ENCODE measurements around the gene SH2D3C.
A peak's percentile ranks its signal among the peaks of the same experiment; 100 is the strongest.

Gene SH2D3C

DNA sequence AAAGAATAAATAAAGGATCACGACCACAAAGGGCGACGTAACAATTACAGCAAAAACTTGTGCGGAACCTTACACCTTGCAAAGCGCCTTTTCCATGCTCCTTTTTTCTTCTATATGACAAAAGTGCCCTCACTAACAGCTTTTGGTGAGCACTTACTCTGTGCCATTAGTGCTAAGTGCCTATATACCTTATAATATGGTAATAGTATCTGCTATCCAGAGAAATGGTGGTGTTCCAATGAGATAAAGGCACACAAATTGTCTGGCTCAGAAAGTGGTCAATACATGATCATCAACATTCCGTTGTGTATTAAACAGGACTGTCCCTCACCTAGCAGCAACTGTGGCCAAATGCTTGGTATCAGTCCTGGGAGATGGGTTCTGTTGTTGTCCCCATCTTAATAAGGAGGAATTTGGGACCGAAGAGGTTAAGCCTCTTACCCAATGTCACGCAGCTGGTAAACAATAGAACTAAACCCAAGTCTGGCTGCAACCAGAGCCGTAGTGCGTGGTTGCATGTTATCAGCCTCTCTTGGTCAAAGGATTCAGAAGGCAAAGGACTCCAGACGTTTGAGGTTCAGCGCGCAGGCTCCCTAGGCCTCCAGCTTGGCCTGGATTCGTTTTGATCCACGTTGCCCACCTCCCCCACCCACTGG, 42.8 kb downstream of the SH2D3C start:
- DNase-seq: no peak

DNA sequence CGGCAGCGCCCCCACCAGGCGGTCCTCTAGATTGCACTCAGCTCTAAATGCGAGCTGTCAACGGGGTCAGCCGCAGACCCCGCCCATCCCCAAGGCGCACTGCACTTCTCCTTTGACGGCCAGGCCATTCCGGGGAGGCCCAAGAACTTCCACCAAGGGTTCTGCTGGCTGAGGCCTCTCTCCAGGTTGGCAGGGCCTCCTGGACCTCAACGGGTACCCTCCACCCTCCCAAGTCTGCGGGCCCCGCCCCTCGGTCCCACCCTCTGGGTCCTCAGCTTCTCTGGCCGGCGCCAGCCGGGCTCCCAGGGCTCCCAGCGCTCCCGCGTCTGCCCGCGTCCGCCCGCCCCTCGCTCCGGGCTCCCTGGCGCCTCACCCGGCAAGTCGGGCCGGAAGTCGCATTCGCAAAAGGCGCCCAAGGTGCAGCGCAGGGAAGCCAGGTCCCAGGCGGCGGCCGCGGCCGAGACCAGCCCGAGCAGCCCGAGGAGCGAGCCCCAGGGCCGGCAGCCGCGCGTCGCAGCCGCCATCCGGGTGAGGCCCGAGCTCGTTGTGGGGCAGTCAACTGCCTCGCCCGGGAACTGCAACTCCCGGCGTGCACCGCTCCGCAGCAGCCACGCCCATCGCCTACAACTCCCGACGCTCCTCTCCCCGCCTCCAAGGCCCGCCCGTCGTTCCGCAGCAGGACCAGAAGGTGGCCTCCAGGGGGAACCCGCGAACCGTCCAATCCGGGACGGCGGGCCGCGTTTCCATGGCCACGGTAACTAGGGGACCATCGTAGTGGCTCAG, 43.5 kb downstream of the SH2D3C start, which contains the start of gene TOR2A:
TSS of gene TOR2A (minus strand) at position 548 of the 783 bp plus-strand sequence. CDS start at position 524, 24 bp downstream.
- DNase-seq: peak; percentile 99

DNA sequence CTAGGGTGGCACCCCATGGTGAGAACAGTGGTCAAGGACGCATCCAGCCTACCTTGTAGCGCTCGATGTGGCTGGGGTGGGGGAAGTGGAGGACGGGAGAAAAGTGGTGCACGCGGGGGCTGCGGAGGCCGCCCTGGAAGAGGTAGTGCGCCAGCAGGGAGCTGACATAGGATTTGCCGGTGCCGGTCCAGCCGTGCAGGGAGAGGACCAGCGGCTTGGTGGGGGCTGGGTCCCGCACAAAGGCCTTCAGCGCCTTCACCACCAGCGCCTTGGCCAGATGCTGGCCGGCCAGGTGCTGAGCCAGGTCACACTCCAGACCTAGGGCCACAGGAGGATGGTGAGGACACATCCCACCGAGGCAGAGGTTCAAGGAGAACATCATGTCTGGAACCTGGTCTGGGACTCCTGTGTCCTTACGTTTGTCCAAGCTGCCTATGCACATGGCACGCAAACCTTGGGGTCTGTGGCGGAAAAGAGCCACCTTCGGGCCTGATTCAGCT, 44.2 kb downstream of the SH2D3C start:
- no peak for DNase-seq

DNA sequence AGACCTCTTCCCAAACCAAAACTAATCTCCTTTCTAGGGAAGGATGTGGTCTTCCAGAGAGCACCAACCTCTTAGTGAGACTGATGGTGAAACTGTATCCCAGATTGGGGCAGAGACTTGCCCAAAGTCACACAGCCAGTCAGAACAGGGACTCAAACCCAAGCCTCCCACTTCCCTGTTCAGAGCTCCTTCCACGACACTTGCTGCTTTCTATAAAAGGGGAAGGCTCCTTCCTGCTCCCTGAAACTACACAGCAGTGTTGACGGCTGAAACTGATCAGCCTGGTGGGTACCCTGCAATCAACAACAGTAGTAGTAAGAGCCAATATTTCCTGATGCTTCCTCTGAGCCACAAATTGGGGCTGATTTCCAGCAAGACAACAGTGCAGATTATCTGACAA, 44.9 kb downstream of the SH2D3C start:
- no peak for DNase-seq

DNA sequence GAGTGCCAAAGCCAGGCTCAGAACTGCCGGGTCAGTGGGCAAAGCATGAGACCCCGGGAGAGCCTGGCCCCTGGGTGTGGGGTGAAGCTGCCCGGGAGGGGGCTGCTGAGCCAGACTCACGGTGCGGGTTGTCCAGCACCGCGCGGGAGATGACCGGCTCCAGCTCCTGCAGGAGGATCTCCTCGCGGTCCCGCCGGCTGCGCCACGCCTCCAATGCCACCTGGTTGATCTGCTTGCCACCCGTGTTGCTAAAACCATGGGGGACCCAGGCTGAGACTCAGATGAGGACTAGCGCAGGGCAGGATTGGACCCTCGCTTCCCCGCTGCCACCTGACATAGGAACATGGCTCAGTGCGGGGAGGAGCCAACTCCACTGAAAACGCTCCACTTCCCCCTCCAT, 46.0 kb downstream of the SH2D3C start:
- DNase-seq: no peak

DNA sequence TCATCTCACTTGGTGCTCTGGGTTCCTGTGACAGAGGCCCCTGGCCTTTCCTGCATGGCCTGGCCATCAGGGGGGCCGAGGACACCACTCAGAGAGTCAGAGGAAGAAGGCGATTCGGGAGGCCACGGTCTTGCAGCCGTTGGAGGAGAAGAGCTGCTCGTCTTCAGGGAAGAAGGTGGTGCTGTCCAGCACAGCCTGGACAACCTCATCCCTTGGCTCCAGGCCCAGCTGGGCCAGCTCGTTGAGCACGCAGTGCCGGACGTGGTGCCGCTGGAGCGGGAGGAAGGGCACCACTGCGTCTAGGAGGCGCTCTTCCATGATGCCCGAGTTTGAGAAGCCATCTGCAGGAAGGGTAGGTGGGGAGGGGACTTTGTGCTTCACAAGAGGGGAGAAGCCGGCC, 46.5 kb downstream of the SH2D3C start:
- no peak for DNase-seq

DNA sequence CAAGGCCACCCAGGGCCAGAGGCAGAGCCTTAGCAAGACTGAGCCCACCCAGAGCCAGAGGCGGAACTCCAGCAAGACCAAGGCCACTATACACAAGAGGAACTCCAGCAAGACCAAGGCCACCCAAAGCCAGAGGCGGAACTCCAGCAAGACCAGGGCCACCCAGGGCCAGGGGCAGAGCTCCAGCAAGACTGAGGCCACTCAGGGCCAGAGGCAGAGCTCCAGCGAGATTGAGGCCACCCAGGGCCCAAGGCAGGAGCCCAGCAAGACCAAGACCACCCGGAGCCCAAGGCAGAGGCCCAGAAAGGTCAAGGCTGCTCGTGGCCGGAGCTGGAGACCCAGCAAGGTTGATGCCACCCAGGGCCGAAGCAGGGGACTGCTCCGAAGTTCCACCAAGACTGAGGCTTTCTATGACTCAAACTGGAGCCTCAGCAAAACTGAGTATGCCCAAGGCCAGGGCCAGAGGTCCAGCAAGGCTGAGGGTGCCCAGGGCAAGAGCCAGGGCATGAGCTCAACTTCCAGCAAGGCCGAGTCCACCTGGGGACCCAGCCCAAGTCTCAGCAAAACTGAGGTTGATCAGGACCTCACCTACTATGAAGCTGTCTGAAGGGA, 47.6 kb downstream of the SH2D3C start:
- no peak for DNase-seq

DNA sequence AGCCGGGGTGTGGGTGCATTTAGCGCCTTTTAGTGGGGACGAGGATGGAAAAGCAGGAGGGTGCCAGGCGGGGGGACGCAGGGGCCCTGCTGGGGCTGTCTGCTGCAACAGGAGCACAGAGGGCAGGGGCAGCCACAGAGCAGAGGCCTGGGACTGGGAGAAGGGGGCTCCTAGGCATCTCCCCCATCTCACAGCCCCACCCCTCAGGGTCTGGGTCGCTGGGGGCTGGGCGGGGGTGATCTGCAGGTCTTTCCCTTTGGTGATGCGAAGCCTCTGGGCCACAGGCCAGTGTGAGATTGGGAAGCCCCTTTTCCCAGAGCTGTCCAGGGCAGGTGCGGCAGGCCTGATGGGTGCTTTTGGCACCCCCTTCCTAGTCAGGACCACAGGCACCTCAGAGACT, 48.2 kb downstream of the SH2D3C start:
- DNase-seq: no peak

DNA sequence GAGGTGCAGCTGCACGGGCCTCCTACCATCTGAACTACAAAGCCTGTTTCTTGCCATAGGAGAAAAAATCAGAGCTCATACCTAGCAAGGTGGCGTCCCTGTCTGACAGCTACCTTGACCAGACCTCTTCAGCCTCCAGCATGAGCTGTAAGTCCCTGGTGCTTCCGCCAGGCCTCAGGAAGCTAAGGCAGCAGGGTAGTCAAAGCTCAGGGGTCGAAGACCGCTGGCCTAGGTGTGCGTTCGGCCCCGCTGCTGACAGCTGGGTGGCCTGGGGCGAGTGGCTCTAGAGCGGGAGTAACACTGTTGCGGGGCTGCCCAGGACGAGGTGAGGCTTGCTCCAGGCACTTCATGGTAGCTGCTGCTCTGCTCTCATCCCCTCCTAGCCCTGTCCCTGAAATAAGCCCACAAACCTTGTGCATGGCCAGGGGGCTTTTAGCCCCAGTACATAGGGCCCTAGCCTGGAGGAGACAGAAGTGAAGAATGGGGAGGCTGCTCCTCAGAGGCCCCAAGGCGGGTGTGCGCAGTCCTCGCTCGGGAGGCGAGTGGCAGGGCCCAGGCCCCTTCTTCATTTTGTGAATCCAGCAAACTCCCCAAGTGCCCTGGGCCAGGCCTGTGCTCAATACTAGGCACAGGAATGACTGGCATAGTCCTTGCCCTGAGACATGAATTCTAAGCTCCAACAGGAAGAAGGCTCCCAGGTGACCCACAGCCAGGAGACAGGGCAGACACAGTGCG, 48.8 kb downstream of the SH2D3C start:
- DNase-seq: no peak

DNA sequence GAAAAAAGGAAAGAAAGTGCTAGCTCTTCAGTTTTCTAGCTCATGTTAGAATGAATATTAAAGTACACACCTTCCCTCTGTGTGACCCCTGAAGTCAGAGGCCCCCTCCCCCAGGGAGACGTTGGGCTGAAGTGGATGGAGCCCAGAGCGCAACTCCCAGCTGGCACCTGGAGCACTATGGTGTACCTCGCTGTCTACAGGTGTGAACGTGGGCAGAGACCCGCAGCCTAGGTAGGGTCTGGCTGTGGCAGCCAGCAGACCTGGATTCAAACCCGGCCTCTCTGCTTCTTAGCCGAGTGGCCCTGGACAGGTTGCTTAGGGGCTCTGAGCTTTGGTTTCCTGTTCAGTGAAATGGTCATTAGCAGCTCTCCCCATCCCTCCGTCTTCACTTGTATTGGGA, 49.7 kb downstream of the SH2D3C start:
- DNase-seq: no peak

DNA sequence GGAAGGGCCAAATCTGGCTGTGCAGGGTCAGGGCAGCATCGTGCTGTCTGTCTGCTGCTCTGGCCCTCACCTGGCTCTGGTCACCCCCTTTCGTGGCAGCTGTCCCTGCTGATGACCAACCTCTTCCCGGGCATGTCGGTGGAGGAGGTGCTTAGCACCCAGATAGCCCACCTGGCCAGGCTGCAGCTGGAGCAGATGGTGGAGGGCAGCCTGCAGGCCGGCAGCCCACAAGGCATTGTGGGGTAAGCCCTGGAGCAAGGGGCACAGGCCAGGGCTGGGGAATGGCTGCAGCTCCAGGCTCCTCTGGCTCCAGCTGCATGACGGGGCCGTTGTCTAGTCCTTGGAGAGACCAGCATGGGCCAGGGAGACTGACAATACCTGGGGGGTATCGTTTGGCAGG, 51.6 kb downstream of the SH2D3C start:
- no peak for DNase-seq

DNA sequence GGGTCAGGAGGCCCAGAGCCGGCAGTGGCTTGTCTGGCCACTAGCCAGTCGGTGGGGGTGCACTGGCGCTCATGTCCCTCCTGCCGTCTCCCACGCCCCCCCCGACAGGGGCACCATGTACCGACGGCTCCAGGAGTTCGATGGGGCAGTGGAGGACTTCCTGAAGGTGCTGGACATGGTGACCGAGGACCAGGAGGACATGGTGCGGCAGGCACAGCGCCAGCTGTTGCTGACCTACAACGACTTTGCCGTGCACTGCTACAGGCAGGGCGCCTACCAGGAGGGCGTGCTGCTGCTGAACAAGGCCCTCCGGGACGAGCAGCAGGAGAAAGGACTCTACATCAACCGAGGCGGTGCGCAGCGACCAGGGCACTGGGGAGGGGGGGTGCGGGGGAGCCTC, 54.5 kb downstream of the SH2D3C start:
- no peak for DNase-seq

DNA sequence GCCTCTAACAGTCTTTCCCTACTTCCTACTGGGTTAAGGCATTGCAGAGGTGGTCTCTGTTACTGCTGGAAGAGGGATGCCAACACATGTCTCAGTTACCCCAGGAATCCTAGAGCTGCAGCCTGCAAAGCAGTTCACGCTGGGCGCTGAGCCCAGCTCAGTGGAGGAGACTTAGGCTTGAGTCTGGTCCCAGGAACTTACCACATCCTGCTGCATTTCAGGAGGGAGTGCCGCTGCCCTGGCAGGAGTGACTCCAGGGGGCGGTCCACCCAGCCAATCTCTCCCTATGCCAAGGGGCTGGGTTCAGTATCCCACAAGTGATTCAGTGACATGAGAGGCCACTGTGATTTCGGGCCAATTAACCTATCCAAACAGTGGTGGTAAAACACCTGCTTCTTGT, 55.0 kb downstream of the SH2D3C start:
- no peak for DNase-seq

DNA sequence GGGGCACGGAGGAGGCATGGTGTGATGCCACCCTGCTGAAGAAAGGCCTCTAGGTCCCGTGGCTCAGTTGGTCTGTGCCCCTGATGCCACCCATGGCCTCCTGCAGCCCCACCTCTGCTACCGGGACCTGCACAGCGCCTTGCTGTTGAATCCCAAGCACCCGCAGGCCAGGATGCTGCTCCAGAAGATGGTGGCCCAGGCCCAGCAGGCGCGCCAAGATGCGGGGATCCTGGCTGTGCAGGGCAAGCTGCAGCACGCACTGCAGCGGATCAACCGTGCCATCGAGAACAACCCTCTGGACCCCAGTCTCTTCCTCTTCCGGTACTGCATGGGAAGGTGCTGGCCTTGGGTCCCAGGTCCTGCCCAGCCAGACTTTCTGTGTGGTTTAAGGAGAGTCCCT, 55.5 kb downstream of the SH2D3C start:
- DNase-seq: no peak

DNA sequence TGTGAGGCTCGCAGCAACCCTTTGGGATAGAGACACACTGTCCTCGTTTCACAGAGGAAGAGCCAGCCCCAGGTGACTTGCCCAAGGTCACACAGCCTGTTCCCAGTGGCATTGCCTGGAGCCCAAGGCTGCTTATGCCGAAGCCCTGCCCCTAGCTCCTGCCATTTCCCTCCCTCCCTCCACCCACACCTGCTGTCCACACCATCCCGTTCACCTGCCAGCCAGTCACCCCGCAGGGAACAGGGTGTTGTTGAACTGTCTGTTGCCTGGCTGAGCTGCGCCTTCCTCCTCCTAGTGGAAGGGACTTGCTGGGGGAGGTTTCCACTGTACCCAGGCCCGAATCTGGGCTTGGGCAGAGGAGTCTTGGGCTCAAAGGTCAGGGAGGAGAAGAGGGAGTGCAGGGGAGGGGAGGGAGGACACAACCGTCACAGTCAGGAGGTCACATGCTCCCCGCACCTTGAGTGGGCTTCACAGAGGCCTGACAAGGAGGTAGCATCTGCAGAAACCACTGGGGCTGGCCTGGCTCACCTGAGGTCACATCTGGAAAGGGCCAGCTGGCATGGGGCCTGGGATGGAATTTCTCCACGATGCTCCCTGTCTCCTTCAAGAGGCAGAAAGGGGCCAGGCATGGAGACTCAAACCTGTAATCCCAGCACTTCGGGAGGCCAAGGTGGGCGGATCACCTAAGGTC, 56.3 kb downstream of the SH2D3C start:
- no peak for DNase-seq

DNA sequence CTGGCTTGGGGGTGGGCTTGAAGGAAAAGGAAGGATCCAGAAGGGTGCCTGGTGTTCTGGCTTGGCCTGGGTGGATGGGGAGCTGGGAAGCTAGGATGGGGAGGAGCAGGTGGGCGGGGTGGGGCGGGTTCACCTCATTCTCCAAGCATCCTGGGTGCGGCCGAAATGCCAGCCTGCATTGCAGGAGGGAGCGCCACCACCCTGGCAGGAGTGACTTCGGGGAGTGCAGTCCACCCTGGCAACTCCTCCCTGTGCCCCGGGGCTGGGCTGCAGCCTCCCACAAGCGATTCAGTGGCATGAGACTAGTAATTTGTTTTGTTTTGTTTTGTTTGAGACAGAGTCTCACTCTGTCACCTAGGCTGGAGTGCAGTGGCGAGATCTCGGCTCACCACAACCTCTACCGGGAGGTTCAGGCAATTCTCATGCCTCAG, 57.1 kb downstream of the SH2D3C start:
- DNase-seq: no peak

DNA sequence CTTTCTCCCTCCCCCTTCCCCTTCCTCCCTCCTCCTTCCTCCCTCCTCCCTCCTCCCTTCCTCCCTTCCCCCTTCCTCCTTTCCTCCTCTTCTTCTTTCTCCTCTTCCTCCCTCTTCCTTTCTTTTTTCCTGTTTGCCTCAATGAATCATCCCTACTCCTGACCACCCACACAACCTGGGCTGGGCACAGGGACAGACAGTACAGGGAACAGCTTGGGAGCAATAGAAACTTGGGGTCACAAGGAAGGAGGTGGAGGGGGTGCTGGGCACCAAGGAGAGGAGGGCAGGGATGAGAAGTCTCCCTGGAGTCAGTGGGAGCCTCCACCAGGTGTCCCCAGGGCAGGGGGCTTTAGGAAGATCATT, 57.6 kb downstream of the SH2D3C start:
- no peak for DNase-seq

DNA sequence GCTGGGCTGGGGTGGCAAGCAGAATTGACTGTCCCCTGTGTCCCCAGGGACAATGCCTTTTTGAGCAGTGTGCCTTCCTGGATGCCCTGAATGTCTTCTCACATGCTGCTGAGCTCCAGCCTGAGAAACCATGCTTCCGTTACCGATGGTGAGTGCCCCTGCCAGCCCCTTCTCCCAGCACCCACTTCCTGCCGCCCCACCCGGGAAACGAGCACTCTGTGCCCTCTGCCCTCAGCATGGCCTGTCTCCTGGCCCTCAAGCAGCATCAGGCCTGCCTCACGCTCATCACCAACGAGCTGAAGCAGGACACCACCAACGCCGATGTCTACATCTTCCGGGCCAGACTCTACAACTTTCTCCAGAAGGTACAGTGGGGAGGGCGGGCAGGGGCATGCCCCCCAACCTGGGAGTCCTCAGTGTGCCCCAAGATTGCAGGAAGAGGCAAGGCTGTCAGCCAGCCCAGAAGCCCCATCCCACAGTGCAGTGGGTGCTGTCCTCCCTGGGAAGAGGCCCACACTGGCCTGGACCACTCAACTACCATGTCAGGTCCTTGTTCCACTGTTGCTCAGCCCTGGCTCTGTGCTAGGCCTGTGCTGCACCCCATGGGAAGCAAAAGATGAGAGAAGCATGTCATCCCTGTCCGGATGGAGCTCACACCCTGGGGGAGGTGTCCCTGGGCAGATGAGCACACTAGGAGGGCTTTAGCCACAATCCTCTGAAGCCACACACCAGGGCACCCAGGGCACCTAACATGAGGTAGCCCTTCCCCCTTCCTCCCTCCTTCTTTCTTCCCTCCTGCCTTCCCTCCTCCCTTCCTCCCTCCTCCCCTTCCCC, 58.2 kb downstream of the SH2D3C start:
- DNase-seq: no peak

DNA sequence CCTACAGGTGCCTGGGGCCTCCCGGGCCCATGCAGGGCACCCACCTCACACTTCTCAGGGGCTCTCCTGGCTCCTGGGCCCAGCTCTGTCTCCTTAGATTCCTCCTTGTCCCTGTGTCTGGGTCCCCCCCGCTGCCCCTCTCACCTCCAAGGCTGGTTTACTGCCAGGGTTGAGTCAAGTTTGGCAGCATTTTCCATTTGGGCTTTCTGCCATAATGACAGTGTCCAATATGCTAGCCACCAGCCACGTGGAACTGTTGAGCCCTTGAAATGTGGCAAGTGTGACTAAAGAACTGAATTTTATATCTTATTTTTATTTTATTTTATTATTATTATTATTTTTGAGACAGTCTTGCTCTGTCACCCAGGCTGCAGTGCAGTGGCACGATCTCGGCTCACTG, 60.7 kb downstream of the SH2D3C start:
- no peak for DNase-seq

DNA sequence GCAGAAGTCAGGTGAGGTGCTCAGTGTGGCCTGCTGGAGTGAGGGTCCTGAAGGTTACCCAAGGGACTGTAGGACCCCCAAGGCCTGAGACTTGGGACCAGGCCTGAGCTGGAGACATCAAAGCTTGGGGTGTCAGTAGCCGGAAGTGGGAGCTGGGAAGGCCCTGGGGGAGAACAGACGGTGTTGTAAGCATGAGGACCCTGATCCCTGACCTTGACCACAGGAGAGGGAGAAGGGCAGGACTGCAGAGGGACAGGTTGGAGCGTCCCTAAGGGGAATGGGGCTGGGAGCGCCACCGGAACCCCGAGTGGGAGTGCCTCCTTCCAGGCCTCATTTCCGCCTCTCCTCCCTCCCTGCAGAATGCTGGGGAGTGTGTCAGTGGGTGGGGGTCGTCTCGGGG, 62.1 kb downstream of the SH2D3C start:
- DNase-seq: no peak

DNA sequence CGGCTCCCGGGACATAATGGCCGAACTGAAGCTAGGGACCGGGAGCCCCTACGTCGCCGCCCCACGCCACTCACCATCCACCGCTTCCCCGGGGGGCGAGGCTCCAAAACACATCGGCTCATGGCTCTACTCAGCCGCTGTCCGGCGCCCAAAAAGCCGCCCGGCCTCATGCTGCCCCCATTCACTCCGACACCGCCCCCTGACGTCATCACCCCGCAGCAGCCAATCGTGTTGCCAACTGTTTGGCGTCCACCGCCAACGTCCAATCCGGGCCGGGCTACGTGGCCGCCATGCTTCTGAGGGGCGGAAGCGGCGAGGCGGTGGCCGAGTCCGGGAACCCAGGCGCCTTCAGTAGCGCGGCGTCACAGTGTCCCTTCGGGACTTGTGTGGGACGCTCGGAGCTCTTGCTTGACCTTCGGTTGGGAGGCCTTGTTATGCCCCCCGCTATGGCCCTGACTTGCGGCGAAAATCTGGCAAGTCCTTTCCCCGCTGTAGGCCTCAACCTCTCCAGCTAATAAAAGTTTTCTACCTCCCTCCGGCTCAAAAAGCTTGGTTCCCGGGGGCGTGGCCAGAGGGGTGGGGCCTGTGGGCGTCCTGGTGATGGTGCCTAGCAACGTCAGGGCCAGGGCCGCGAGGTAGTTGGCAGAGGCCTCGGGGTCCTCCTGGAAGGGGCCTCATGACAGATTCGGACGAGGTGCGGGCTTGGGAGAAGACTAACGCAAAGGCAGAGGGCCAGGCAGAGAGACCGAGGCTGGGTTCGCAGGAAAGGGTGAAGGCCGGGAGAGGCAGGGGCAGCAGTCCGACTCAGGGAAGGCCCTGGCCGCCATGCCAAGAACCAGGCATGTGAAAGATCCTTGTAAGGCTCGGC, 62.8 kb downstream of the SH2D3C start, which contains the start of the genes PTRH1 and TTC16:
TSS of gene PTRH1 (minus strand) at position 194 of the 868 bp plus-strand sequence. CDS start at position 170, 24 bp downstream.
TSS of gene TTC16 (plus strand) at position 610 of the 868 bp plus-strand sequence. CDS start at position 677, 67 bp downstream.
- peak; percentile 99 for DNase-seq

Measured in activated effector memory CD4-positive, alpha-beta T cell treated with anti-CD3 and anti-CD28 coated beads, Interleukin-2, amount 50 U/mL, for 16 hours (primary cell).